ENCODE measurements around the gene GRPEL1. TPM values are rescaled to one million over a fixed set of nuclear protein-coding genes. Genes with fewer than 3 reads are reported as not detected.

Gene GRPEL1
- total RNA-seq, 1 experiment from 2014 or later, result 74.5 TPM

DNA sequence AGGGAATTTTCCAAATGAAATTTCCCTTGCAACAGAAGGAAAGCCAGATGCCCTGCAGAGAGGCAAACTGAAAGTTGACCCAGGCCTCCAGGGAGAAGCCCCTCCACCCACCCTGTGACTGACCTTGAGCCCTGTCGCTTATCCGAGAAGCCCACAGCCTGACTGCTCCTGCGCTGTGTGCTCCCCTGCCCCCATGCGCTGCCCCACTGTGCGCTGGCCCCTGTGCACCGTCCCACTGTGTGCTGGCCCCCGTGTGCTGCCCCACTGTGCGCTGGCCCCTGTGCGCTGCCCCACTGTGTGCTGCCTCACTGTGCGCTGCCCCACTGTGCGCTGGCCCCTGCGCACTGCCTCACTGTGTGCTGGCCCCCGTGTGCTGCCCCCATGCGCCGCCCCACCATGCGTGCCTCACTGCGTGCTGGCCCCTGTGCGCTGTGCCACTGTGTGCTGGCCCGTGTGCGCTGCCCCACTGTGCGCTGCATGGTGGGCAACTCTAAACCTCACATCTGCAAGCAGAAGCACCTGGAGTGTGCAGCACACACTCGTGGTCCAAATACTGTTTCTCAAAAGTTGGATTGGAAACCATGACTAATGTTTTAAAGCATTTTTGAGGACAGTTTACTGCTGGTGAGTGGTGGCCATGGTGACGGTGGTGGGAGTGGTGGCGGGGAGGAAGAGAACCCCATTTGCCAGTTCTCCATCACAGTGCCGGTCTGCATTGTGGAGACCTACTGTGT lies 8.3 kb upstream of the GRPEL1 start:
- Histone ChIP-seq H3K4me3 (ENCODE audit: low read length) (no peak overlapping the region), H2AFZ (ENCODE audit: low read length) (no peak overlapping the region), H3K9ac (ENCODE audit: low read length) (no peak overlapping the region), H3K4me1 (ENCODE audit: insufficient read depth, low read length) (peaks cover 8% of the 10 kb centered on the region), H3K36me3 (ENCODE audit: low read depth, low read length) (no peaks in the 10 kb centered on the region), H4K20me1 (ENCODE audit: low read length) (no peaks in the 10 kb centered on the region), H3K79me2 (ENCODE audit: low read length) (no peaks in the 10 kb centered on the region), H3K9me3 (ENCODE audit: low read length) (no peaks in the 10 kb centered on the region), H3K4me2 (ENCODE audit: low read length) (no peak overlapping the region), H3K9me2 (replicated peaks; ENCODE audit: low read length) (no peaks in the 10 kb centered on the region), H3F3A (ENCODE audit: low read length, unreplicated experiment) (no peaks in the 10 kb centered on the region), H3K27me3 (ENCODE audit: low read length) (no peaks in the 10 kb centered on the region), H3K27ac (ENCODE audit: low read length) (no peak overlapping the region)
- TF ChIP-seq EZH2phosphoT487 (IDR thresholded peaks at IDR 0.05; ENCODE audit: borderline replicate concordance, low read length) (no peak), EZH2 (IDR thresholded peaks at IDR 0.05; ENCODE audit: low read length, unreplicated experiment) (no peak)
- TF ChIP-seq, protein P1, sequence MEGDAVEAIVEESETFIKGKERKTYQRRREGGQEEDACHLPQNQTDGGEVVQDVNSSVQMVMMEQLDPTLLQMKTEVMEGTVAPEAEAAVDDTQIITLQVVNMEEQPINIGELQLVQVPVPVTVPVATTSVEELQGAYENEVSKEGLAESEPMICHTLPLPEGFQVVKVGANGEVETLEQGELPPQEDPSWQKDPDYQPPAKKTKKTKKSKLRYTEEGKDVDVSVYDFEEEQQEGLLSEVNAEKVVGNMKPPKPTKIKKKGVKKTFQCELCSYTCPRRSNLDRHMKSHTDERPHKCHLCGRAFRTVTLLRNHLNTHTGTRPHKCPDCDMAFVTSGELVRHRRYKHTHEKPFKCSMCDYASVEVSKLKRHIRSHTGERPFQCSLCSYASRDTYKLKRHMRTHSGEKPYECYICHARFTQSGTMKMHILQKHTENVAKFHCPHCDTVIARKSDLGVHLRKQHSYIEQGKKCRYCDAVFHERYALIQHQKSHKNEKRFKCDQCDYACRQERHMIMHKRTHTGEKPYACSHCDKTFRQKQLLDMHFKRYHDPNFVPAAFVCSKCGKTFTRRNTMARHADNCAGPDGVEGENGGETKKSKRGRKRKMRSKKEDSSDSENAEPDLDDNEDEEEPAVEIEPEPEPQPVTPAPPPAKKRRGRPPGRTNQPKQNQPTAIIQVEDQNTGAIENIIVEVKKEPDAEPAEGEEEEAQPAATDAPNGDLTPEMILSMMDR (conservative IDR thresholded peaks at IDR 0.05; ENCODE audit: low read depth, low read length), result no peak
- intact Hi-C loops (cut with micrococcal nuclease), result no loop called here
- POLR2A ChIA-PET (ENCODE audit: unreplicated experiment), result no interaction called here
- BruUV-seq (replicated peaks), result no TSS peak
- CTCF ChIA-PET, result no interaction called here
- DNase-seq, result no peak
- no peak for ATAC-seq

DNA sequence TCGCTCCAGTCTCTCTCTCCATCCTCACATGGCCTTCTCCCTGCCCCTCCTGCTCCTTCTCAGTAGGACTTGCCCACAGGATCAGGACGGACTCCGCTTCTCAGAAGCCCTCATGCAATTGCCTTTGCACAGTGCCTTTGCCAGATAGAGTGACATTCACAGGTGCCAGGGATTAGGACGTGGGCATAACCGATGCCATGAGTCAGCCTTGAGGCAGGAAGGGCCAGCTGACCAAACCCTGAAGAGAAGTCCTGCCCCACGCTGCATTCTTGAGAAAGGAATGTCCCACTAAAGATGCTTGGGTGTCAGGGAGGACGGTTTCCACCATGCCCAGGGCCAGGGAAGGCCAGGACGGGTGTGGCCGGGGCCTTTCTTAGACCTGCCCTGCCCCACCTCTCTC lies 6.6 kb upstream of the GRPEL1 start:
- H3K79me2 ChIP-seq (ENCODE audit: low read length), result no peaks in the 10 kb centered on the region
- ChIA-PET CTCF (interaction anchor here (0.6 kb wide), 1 partner anchor 32 kb away, joined by 4 read pairs; a partner anchor contains a TSS), POLR2A (ENCODE audit: unreplicated experiment) (no interaction called here)
- intact Hi-C loops (cut with micrococcal nuclease), result loop anchor here (5.0 kb wide), 1 partner anchor 167 kb away; the partner anchor contains the start of gene TBC1D14
- H3K36me3 ChIP-seq (ENCODE audit: low read depth, low read length), result no peaks in the 10 kb centered on the region
- no peak overlapping the region for H3K27ac ChIP-seq (ENCODE audit: low read length)
- no peak for TF ChIP-seq EZH2phosphoT487 (IDR thresholded peaks at IDR 0.05; ENCODE audit: borderline replicate concordance, low read length)
- TF ChIP-seq, protein P1 (conservative IDR thresholded peaks at IDR 0.05; ENCODE audit: low read depth, low read length), result no peak
- no peak for TF ChIP-seq EZH2 (IDR thresholded peaks at IDR 0.05; ENCODE audit: low read length, unreplicated experiment)
- no peaks in the 10 kb centered on the region for H3F3A ChIP-seq (ENCODE audit: low read length, unreplicated experiment)
- peaks cover 8% of the 10 kb centered on the region for H3K4me1 ChIP-seq (ENCODE audit: insufficient read depth, low read length)
- no TSS peak for BruUV-seq (replicated peaks)
- H3K9me3 ChIP-seq (ENCODE audit: low read length), result no peaks in the 10 kb centered on the region
- DNase-seq (peak; percentile 59), ATAC-seq (peak; percentile 68)
- H3K4me3 ChIP-seq (ENCODE audit: low read length), result no peak overlapping the region
- H3K4me2 ChIP-seq (ENCODE audit: low read length), result no peak overlapping the region
- H4K20me1 ChIP-seq (ENCODE audit: low read length), result no peaks in the 10 kb centered on the region
- no peaks in the 10 kb centered on the region for H3K27me3 ChIP-seq (ENCODE audit: low read length)
- no peak overlapping the region for H3K9ac ChIP-seq (ENCODE audit: low read length)
- no peak overlapping the region for H2AFZ ChIP-seq (ENCODE audit: low read length)
- H3K9me2 ChIP-seq (replicated peaks; ENCODE audit: low read length), result no peaks in the 10 kb centered on the region
